HAP-1 (cell line): ENCODE measurements around the gene LRP1-AS.

Source experiments
- DNase-seq, 2 experiments: peaks; one replicate each; pipeline ENCODE4 v3.0.0-alpha.2; 2016 to 2020; ENCODE audit warnings: low spot score in 2 of 2
- H3K27me3 ChIP-seq: fragments of 250-450 bp; sonication (Bioruptor Pico); 2 replicates; pipeline ENCODE4 v1.5.1; 2020; ENCODE audit warnings: low read depth, mild to moderate bottlenecking, moderate library complexity
- H3K36me3 ChIP-seq: fragments of 250-450 bp; sonication (Bioruptor Pico); replicated peaks from 2 replicates; pipeline ENCODE4 v1.5.1; 2020; ENCODE audit warnings: mild to moderate bottlenecking
- H3K4me1 ChIP-seq: fragments of 250-450 bp; sonication (Bioruptor Pico); 2 replicates; pipeline ENCODE4 v1.5.1; 2020; ENCODE audit warnings: mild to moderate bottlenecking
- H3K4me3 ChIP-seq: fragments of 250-450 bp; sonication (Bioruptor Pico); 2 replicates; pipeline ENCODE4 v1.5.1; 2020; ENCODE audit warnings: mild to moderate bottlenecking, moderate library complexity
- H3K9me3 ChIP-seq: fragments of 250-450 bp; sonication (Bioruptor Pico); 2 replicates; pipeline ENCODE4 v1.5.1; 2020; ENCODE audit warnings: mild to moderate bottlenecking, moderate library complexity
- in situ Hi-C: fragments of 300-500 bp; cut with MboI; formaldehyde crosslinking; loops from 3 replicates; pipeline ENCODE4 v1.14.3; 2020; ENCODE audit warnings: low sequenced_read_pairs, inconsistent platforms, mixed read lengths

Gene LRP1-AS

GRCh38 chr12:57096748-57097553 lies 50.5 kb downstream of the LRP1-AS start:
- Histone ChIP-seq H3K4me3 (no peak overlapping the region), H3K36me3 (peaks cover 26% of the 10 kb centered on the region), H3K27me3 (no peaks in the 10 kb centered on the region), H3K4me1 (no peaks in the 10 kb centered on the region), H3K9me3 (no peaks in the 10 kb centered on the region)
- in situ Hi-C loops = no loop called here
- no peak for DNase-seq

- no peak for DNase-seq
- Histone ChIP-seq H3K27me3 (no peaks in the 10 kb centered on the region), H3K4me1 (no peaks in the 10 kb centered on the region), H3K4me3 (no peak overlapping the region), H3K36me3 (peaks cover 29% of the 10 kb centered on the region), H3K9me3 (no peaks in the 10 kb centered on the region)
- in situ Hi-C loops = no loop called here
Observed at GRCh38 chr12:57096099-57096572, 51.3 kb downstream of the LRP1-AS start.

- Histone ChIP-seq H3K4me1 (no peaks in the 10 kb centered on the region), H3K9me3 (no peaks in the 10 kb centered on the region), H3K27me3 (no peaks in the 10 kb centered on the region), H3K4me3 (no peak overlapping the region), H3K36me3 (peaks cover 29% of the 10 kb centered on the region)
- in situ Hi-C loops = no loop called here
- DNase-seq = no peak
Observed at GRCh38 chr12:57095440-57095839, 52.0 kb downstream of the LRP1-AS start.
